D721Med (cell line): ENCODE measurements around the gene PECR.

Experiments
- DNase-seq: peaks from one replicate; pipeline ENCODE4 v3.0.0; 2011; ENCODE audit warnings: low spot score; ENCODE audit not compliant: insufficient read length
- FAIRE-seq: peaks from 2 replicates; lab custom pipeline; 2011; peaks lifted over from hg19 to GRCh38; lab: Jason Lieb, UNC
- TF ChIP-seq, protein P1 (sequence below): IDR thresholded peaks from 2 replicates; pipeline ENCODE4 v1.5.1; 2012; ENCODE audit warnings: mild to moderate bottlenecking, control low read depth; ENCODE audit not compliant: insufficient read depth; ENCODE audit errors: missing control alignments

Gene PECR

DNA sequence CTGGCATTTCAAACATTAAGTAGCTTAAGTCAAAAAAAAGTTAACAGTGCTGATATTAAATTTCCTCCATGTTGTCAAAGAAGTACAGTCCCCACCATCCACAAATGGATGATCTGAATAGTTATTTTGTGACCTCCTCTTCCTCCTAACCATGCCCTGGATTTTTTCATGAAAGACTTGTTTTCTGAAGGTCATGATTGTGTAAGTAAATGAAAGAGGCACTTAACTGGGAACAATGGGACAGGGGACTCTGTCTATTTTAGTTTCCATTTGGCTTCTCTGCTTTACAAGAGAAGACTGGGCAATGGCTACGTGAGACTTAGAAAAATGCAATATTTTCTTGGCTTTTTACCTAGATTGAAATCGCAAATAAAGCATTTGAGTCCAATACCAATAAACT is 32.2 kb downstream of the PECR start:
- FAIRE-seq = no peak
- no peak for DNase-seq
- TF ChIP-seq, protein P1, sequence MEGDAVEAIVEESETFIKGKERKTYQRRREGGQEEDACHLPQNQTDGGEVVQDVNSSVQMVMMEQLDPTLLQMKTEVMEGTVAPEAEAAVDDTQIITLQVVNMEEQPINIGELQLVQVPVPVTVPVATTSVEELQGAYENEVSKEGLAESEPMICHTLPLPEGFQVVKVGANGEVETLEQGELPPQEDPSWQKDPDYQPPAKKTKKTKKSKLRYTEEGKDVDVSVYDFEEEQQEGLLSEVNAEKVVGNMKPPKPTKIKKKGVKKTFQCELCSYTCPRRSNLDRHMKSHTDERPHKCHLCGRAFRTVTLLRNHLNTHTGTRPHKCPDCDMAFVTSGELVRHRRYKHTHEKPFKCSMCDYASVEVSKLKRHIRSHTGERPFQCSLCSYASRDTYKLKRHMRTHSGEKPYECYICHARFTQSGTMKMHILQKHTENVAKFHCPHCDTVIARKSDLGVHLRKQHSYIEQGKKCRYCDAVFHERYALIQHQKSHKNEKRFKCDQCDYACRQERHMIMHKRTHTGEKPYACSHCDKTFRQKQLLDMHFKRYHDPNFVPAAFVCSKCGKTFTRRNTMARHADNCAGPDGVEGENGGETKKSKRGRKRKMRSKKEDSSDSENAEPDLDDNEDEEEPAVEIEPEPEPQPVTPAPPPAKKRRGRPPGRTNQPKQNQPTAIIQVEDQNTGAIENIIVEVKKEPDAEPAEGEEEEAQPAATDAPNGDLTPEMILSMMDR = no peak

DNA sequence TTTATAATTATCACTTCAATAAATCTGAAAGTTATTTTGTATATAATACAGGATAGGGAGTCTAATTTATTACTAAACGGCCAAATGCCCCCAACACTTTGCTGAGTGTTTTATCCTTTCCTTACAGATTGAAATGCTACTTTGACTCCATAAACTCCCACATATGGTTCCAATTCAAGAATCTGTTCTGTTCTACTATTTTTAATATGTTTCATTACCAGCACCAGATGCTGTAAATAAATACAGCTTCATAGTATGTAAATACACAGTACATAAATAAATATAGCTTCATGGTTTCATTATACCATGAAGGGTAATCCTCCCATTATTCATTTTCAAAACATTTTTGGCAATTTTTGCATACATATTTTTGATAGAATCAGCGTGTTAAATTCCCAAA is 34.2 kb downstream of the PECR start:
- FAIRE-seq (no peak), DNase-seq (no peak)
- TF ChIP-seq, protein P1 = no peak

DNA sequence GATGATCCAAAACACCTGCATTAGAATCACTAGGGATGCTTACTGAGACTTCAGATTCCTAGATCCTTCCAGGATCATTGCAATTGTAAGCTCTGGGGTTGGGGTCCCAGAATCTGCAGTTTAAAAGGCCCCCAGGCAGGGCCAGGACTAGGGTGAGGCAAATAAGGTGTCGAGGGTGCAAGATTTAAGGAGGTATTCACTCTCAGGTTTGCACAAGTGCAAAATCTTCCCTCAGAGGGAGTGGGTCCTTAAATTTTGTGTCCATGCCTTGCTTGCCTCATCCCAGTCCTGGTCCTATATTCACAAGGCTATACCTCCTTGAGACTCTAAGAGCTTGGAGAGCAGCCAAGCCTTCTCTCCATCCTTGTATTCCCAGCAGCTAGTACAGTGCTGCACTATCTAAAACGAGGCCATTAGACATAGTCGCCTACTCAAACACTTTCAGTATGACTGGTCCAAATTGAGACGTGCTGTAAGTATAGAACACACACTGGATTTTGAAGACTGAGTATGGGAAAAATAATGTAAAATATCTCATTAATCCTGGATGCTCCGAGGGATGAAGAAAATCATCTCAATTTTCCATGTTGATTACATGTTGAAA is 36.6 kb downstream of the PECR start:
- FAIRE-seq (no peak), DNase-seq (no peak)
- TF ChIP-seq, protein P1 = no peak

- DNase-seq (no peak), FAIRE-seq (no peak)
- TF ChIP-seq, protein P1 = no peak
These were observed 37.7 kb downstream of the PECR start for GRCh38 chr2:216043949-216044348.

- FAIRE-seq (no peak), DNase-seq (no peak)
- TF ChIP-seq, protein P1 = no peak
These were observed 40.2 kb downstream of the PECR start for GRCh38 chr2:216041438-216041837.

- DNase-seq (no peak), FAIRE-seq (no peak)
- TF ChIP-seq, protein P1 = no peak
These were observed 41.7 kb downstream of the PECR start for GRCh38 chr2:216039918-216040317.

- TF ChIP-seq, protein P1 = peak; percentile 83
- FAIRE-seq (peak; percentile 29), DNase-seq (no peak)
These were observed 47.5 kb downstream of the PECR start for GRCh38 chr2:216034065-216034464.
